Smooth muscle cell of the pulmonary artery (primary cell): ENCODE results near the gene TMEM72. TPM values are rescaled to one million over a fixed set of nuclear protein-coding genes. Genes with fewer than 3 reads are reported as not detected.

Source experiments
- total RNA-seq: library from RNA; depleted of rRNA; stranded (reverse); fragments of >200 nt; gene quantifications from 2 replicates; pipeline ENCODE4 v1.2.3, GENCODE V29; 2014

The TMEM72 gene
- total RNA-seq: not detected in 2 replicates

GRCh38 chr10:44911081-44911540 is at the start of gene TMEM72:
Gene TMEM72 (plus strand): TSS chr10:44911337. CDS start chr10:44911513, 176 bp downstream.

GRCh38 chr10:44959247-44960087 is 48.3 kb downstream of the TMEM72 start, which contains the start of gene RASSF4:
Gene RASSF4 (plus strand): TSS chr10:44959802. CDS start chr10:44970203, 10,401 bp downstream.

GRCh38 chr10:44978570-44979280 is 67.6 kb downstream of the TMEM72 start, which contains the start of gene DEPP1:
Gene DEPP1 (minus strand): TSS chr10:44978809. CDS start chr10:44978030, 779 bp downstream.

Other genes with a start within 250 kb of the TMEM72 start
- 6.2 and 14.2 TPM in 2 replicates for gene RASSF4, start 48.5 kb downstream of the TMEM72 start, total RNA-seq
- gene DEPP1, start 67.5 kb downstream of the TMEM72 start, total RNA-seq: 88.6 and 142 TPM in 2 replicates
- 9.5 and 10.8 TPM in 2 replicates for gene ZNF22, start 89.6 kb downstream of the TMEM72 start, total RNA-seq